CD8-positive, alpha-beta memory T cell (primary cell): Measurements from ENCODE around the gene AFDN. TPM values are rescaled to one million over a fixed set of nuclear protein-coding genes. Genes with fewer than 3 reads are reported as not detected.

Experiments
- CTCF ChIA-PET: fragments of 350-600 bp; sonication (Branson Sonifier 250); formaldehyde crosslinking; loops from one replicate; lab custom pipeline; 2021; ENCODE audit warnings: antibody characterized with exemption; lab: Charles Lee
- POLR2A ChIA-PET: fragments of 350-600 bp; sonication (Branson Sonifier 250); formaldehyde crosslinking; loops from one replicate; lab custom pipeline; 2021; ENCODE audit warnings: antibody characterized with exemption; lab: Charles Lee
- DNase-seq, 5 donors: peaks; one replicate each; pipeline versions ENCODE4 v3.0.0 to v3.0.0-alpha.2; 2020 to 2022; ENCODE audit warnings: mixed read lengths in 1 of 5
- H3K27ac ChIP-seq: one replicate; pipeline ENCODE4 v1.7.0; 2013; ENCODE audit warnings: low read depth, mild to moderate bottlenecking, low read length, moderate library complexity
- H3K27me3 ChIP-seq: 2 replicates; pipeline ENCODE4 v1.7.0; 2013; ENCODE audit warnings: low read length, mild to moderate bottlenecking; ENCODE audit not compliant: insufficient read depth, poor library complexity, severe bottlenecking
- H3K36me3 ChIP-seq: 2 replicates; pipeline ENCODE4 v1.7.0; 2013; ENCODE audit warnings: mild to moderate bottlenecking, low read length, moderate library complexity; ENCODE audit not compliant: insufficient read depth
- H3K4me1 ChIP-seq: 2 replicates; pipeline ENCODE4 v1.7.0; 2013; ENCODE audit warnings: mild to moderate bottlenecking, low read length, moderate library complexity; ENCODE audit not compliant: insufficient read depth
- H3K4me3 ChIP-seq: 2 replicates; pipeline ENCODE4 v1.7.0; 2013; ENCODE audit warnings: mild to moderate bottlenecking, low read length
- H3K9me3 ChIP-seq: 2 replicates; pipeline ENCODE4 v1.7.0; 2013; ENCODE audit warnings: mild to moderate bottlenecking, low read length
- H3K27ac Mint-ChIP-seq, 8 donors: one replicate each; pipeline ENCODE4 v1.8.0; 2020 to 2021; ENCODE audit warnings: mixed read lengths in 8 of 8, mild to moderate bottlenecking in 6 of 8, inconsistent platforms in 3 of 8, moderate library complexity in 3 of 8
- H3K27me3 Mint-ChIP-seq, 2 donors: one replicate each; pipeline ENCODE4 v1.8.0; 2020 to 2021; ENCODE audit warnings: mixed read lengths in 2 of 2, mild to moderate bottlenecking in 1 of 2, moderate library complexity in 1 of 2
- H3K36me3 Mint-ChIP-seq, 3 donors: one replicate each; pipeline ENCODE4 v1.8.0; 2020 to 2021; ENCODE audit warnings: mixed read lengths in 3 of 3, inconsistent platforms in 1 of 3, mild to moderate bottlenecking in 1 of 3
- H3K4me1 Mint-ChIP-seq, 3 donors: one replicate each; pipeline ENCODE4 v1.8.0; 2020 to 2021; ENCODE audit warnings: mixed read lengths in 3 of 3, inconsistent platforms in 1 of 3, mild to moderate bottlenecking in 1 of 3
- H3K4me3 Mint-ChIP-seq, 7 donors: one replicate each; pipeline ENCODE4 v1.8.0; 2020 to 2021; ENCODE audit warnings: mixed read lengths in 7 of 7, mild to moderate bottlenecking in 6 of 7, moderate library complexity in 4 of 7, inconsistent platforms in 2 of 7
- H3K9me3 Mint-ChIP-seq, 5 donors: one replicate each; pipeline ENCODE4 v1.8.0; 2020 to 2022; ENCODE audit warnings: mixed read lengths in 5 of 5, mild to moderate bottlenecking in 3 of 5, moderate library complexity in 2 of 5, inconsistent platforms in 1 of 5
- polyA plus RNA-seq: library from polyadenylated mRNA; unstranded; fragments of 300-500 nt; fragmentation: Illumina TruSeq; gene quantifications from one replicate; pipeline ENCODE4 v1.2.3, GENCODE V29; 2021
- total RNA-seq, 2 experiments: library from RNA; stranded (reverse); gene quantifications; one replicate each; pipeline ENCODE4 v1.2.3, GENCODE V29; 2021

Gene AFDN
- total and polyA plus RNA-seq, 3 experiments from 2014 or later = 3.5 to 21.3 (median 19.0) TPM

GRCh38 chr6:167794161-167795157, 32.3 kb upstream of the AFDN start:
- Histone ChIP-seq H3K27ac (no peak overlapping the region), H3K4me3 (no peak overlapping the region), H3K36me3 (no peaks in the 10 kb centered on the region), H3K9me3 (no peaks in the 10 kb centered on the region), H3K27me3 (peaks cover 10% of the 10 kb centered on the region), H3K4me1 (no peaks in the 10 kb centered on the region)
- POLR2A ChIA-PET = no interaction called here
- Mint-ChIP-seq H3K27ac (no peak overlapping the region), H3K36me3 (no peaks in the 10 kb centered on the region), H3K4me1 (peaks cover 2 to 5% (median 4%) of the 10 kb centered on the region in 3 donors), H3K4me3 (no peak overlapping the region), H3K27me3 (peaks cover 35 to 66% of the 10 kb centered on the region in 2 donors), H3K9me3 (peaks cover 0 to 2% (median 0%) of the 10 kb centered on the region in 5 donors)
- DNase-seq = no peak
- CTCF ChIA-PET = no interaction called here

GRCh38 chr6:167795321-167795811, 31.3 kb upstream of the AFDN start:
- Histone ChIP-seq H3K27me3 (peaks cover 10% of the 10 kb centered on the region), H3K36me3 (no peaks in the 10 kb centered on the region), H3K9me3 (no peaks in the 10 kb centered on the region), H3K4me3 (no peak overlapping the region), H3K27ac (no peak overlapping the region), H3K4me1 (no peaks in the 10 kb centered on the region)
- CTCF ChIA-PET = no interaction called here
- Mint-ChIP-seq H3K27me3 (peaks cover 35 to 72% of the 10 kb centered on the region in 2 donors), H3K27ac (peak overlapping the region in 1 of 8 donors; percentile 29), H3K4me3 (peak overlapping the region in 2 of 7 donors; percentile 3 to 66), H3K9me3 (peaks cover 0 to 2% (median 0%) of the 10 kb centered on the region in 5 donors), H3K4me1 (peaks cover 2 to 5% (median 4%) of the 10 kb centered on the region in 3 donors), H3K36me3 (no peaks in the 10 kb centered on the region)
- no peak for DNase-seq
- POLR2A ChIA-PET = no interaction called here

GRCh38 chr6:167795874-167796191, 30.9 kb upstream of the AFDN start:
- DNase-seq = no peak
- H3K27me3 Mint-ChIP-seq = peaks cover 35 to 67% of the 10 kb centered on the region in 2 donors
- no peaks in the 10 kb centered on the region for H3K36me3 Mint-ChIP-seq
- peaks cover 2 to 5% (median 4%) of the 10 kb centered on the region in 3 donors for H3K4me1 Mint-ChIP-seq
- CTCF ChIA-PET = no interaction called here
- H3K4me3 ChIP-seq = no peak overlapping the region
- H3K27ac ChIP-seq = no peak overlapping the region
- H3K9me3 ChIP-seq = no peaks in the 10 kb centered on the region
- no peaks in the 10 kb centered on the region for H3K4me1 ChIP-seq
- peak overlapping the region in 1 of 8 donors; percentile 29 for H3K27ac Mint-ChIP-seq
- POLR2A ChIA-PET = no interaction called here
- H3K27me3 ChIP-seq = peaks cover 10% of the 10 kb centered on the region
- H3K36me3 ChIP-seq = no peaks in the 10 kb centered on the region
- H3K9me3 Mint-ChIP-seq = peaks cover 0 to 2% (median 0%) of the 10 kb centered on the region in 5 donors
- H3K4me3 Mint-ChIP-seq = peak overlapping the region in 2 of 7 donors; percentile 3 to 66

GRCh38 chr6:167796192-167796981, 30.3 kb upstream of the AFDN start:
- no peak for DNase-seq
- Histone ChIP-seq H3K9me3 (no peaks in the 10 kb centered on the region), H3K27ac (no peak overlapping the region), H3K36me3 (no peaks in the 10 kb centered on the region), H3K27me3 (peaks cover 10% of the 10 kb centered on the region), H3K4me1 (no peaks in the 10 kb centered on the region), H3K4me3 (no peak overlapping the region)
- ChIA-PET CTCF (no interaction called here), POLR2A (no interaction called here)
- peaks cover 0 to 2% (median 0%) of the 10 kb centered on the region in 5 donors for H3K9me3 Mint-ChIP-seq
- H3K4me1 Mint-ChIP-seq = peaks cover 2 to 5% (median 4%) of the 10 kb centered on the region in 3 donors
- peaks cover 35 to 67% of the 10 kb centered on the region in 2 donors for H3K27me3 Mint-ChIP-seq
- no peaks in the 10 kb centered on the region for H3K36me3 Mint-ChIP-seq
- H3K27ac Mint-ChIP-seq = no peak overlapping the region
- peak overlapping the region in 6 of 7 donors; percentile 23 to 55 (median 38) for H3K4me3 Mint-ChIP-seq

- DNase-seq = no peak
- H3K27ac Mint-ChIP-seq = no peak overlapping the region
- no peak overlapping the region for H3K27ac ChIP-seq
- peaks cover 34 to 68% of the 10 kb centered on the region in 2 donors for H3K27me3 Mint-ChIP-seq
- H3K9me3 Mint-ChIP-seq = peaks cover 0 to 3% (median 0%) of the 10 kb centered on the region in 5 donors
- no peaks in the 10 kb centered on the region for H3K36me3 Mint-ChIP-seq
- ChIA-PET POLR2A (no interaction called here), CTCF (no interaction called here)
- peaks cover 10% of the 10 kb centered on the region for H3K27me3 ChIP-seq
- H3K4me3 Mint-ChIP-seq = peak overlapping the region in 5 of 7 donors; percentile 23 to 55 (median 39)
- H3K4me1 ChIP-seq = no peaks in the 10 kb centered on the region
- no peaks in the 10 kb centered on the region for H3K36me3 ChIP-seq
- H3K4me3 ChIP-seq = no peak overlapping the region
- H3K4me1 Mint-ChIP-seq = peaks cover 2 to 5% (median 4%) of the 10 kb centered on the region in 3 donors
- no peaks in the 10 kb centered on the region for H3K9me3 ChIP-seq
Observed at GRCh38 chr6:167797011-167797471, 29.7 kb upstream of the AFDN start.

GRCh38 chr6:167797476-167798265, 29.0 kb upstream of the AFDN start:
- ChIA-PET CTCF (no interaction called here), POLR2A (no interaction called here)
- peaks cover 33 to 70% of the 10 kb centered on the region in 2 donors for H3K27me3 Mint-ChIP-seq
- peak overlapping the region in 1 of 7 donors; percentile 1 for H3K4me3 Mint-ChIP-seq
- no peak overlapping the region for H3K27ac Mint-ChIP-seq
- no peaks in the 10 kb centered on the region for H3K4me1 ChIP-seq
- H3K9me3 ChIP-seq = no peaks in the 10 kb centered on the region
- H3K36me3 ChIP-seq = no peaks in the 10 kb centered on the region
- DNase-seq = no peak
- peaks cover 10% of the 10 kb centered on the region for H3K27me3 ChIP-seq
- peaks cover 2 to 5% (median 4%) of the 10 kb centered on the region in 3 donors for H3K4me1 Mint-ChIP-seq
- no peak overlapping the region for H3K27ac ChIP-seq
- H3K9me3 Mint-ChIP-seq = peaks cover 0 to 3% (median 0%) of the 10 kb centered on the region in 5 donors
- H3K36me3 Mint-ChIP-seq = no peaks in the 10 kb centered on the region
- H3K4me3 ChIP-seq = no peak overlapping the region

- no peak for DNase-seq
- peaks cover 10% of the 10 kb centered on the region for H3K27me3 ChIP-seq
- ChIA-PET POLR2A (no interaction called here), CTCF (no interaction called here)
- Mint-ChIP-seq H3K36me3 (no peaks in the 10 kb centered on the region), H3K4me3 (no peak overlapping the region), H3K9me3 (peaks cover 0 to 3% (median 0%) of the 10 kb centered on the region in 5 donors), H3K27ac (no peak overlapping the region), H3K4me1 (peaks cover 2 to 5% (median 4%) of the 10 kb centered on the region in 3 donors), H3K27me3 (peaks cover 36 to 71% of the 10 kb centered on the region in 2 donors)
- H3K4me1 ChIP-seq = no peaks in the 10 kb centered on the region
- H3K9me3 ChIP-seq = no peaks in the 10 kb centered on the region
- H3K36me3 ChIP-seq = no peaks in the 10 kb centered on the region
- no peak overlapping the region for H3K4me3 ChIP-seq
- no peak overlapping the region for H3K27ac ChIP-seq
Observed at GRCh38 chr6:167798453-167798852, 28.3 kb upstream of the AFDN start.
